GM19239 (cell line): Measurements from ENCODE around the gene NPIPA1.
"Not testable (repeated sequence)": the region's sequence is repeated elsewhere in the genome, so short reads cannot be mapped to it uniquely, and the experiment has no call there.

Source experiments
- DNase-seq: peaks from one replicate; pipeline ENCODE4 v3.0.0; 2011; ENCODE audit warnings: low spot score; ENCODE audit not compliant: insufficient read length
- FAIRE-seq: peaks from 2 replicates; lab custom pipeline; 2011; peaks lifted over from hg19 to GRCh38; lab: Jason Lieb, UNC

Gene NPIPA1

DNA sequence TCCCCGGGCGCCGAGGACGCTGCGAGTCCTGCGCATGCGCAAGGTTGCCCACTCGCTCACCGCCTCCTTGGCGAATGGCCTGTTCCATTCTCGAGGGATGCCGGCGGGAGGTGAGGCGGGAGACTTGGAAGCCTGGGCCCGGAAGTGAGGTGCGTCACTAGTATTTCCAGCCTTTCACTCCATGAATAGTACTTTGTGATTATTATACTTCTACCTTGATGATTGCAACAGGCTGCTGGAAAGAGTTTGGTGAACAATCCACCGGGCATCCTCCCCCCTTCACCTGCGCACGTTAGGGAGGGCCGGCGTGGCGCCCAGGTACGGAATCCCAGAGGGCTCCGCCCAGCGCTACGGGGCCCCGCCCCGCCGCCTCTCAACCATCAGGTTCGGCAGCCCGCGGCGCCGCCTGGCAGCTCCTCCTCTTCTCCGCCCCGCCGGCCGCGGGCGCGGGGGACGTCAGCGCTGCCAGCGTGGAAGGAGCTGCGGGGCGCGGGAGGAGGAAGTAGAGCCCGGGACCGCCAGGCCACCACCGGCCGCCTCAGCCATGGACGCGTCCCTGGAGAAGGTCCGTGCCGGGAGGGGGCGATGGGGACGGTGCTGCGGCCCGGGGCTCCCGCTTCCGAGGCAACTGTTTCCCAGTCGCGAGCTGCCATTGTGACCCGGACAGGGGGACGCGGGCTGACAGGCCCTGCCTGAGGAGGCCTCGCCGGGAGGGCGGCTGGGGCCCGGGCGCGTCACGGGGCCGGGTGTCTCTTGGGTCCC lies 37.6 kb downstream of the NPIPA1 start, which contains the start of gene PDXDC1:
PDXDC1 (plus strand) TSS at position 371 of the 762 bp plus-strand sequence; CDS start at position 545, 174 bp downstream.
- FAIRE-seq (peak; percentile 37), DNase-seq (peak; percentile 85)

DNA sequence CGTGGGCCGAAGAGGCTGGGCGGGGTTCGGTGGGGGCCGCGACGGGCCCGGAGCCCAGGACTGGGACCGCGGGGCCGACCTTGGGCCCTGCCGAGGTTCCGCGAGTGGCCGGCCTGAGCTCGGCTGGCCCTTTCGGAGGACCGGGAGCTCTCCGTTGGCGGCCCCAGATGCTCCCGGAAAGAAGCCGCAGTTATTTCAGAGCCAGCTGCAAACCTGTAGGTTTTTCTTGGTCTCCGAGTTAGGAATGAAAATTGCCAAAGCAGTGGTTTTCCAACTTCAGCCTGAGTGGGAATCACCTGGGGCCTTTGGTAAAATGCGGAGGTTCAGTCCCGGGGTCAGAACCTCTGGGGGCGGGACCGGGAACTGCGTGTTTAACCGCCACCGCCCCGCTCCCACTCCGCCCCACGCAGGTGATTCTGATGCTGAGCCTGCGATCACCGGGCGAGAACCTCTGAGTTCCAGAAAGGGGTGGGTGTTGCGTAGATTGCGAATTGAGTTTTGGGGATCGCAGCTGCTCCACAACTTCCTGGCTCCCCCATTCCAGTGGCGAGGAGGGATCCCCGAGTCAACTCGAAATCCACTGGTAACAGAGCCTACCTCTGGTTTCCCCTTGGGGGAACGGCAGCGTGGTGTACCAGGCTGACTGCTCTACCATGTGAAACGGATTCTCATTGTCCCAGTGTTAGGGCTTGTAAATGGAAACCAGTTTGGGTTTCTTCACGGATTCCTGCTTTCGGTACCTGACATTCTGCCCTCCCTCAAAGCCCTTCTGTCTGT lies 38.4 kb downstream of the NPIPA1 start:
- DNase-seq, FAIRE-seq: not testable (repeated sequence)

DNA sequence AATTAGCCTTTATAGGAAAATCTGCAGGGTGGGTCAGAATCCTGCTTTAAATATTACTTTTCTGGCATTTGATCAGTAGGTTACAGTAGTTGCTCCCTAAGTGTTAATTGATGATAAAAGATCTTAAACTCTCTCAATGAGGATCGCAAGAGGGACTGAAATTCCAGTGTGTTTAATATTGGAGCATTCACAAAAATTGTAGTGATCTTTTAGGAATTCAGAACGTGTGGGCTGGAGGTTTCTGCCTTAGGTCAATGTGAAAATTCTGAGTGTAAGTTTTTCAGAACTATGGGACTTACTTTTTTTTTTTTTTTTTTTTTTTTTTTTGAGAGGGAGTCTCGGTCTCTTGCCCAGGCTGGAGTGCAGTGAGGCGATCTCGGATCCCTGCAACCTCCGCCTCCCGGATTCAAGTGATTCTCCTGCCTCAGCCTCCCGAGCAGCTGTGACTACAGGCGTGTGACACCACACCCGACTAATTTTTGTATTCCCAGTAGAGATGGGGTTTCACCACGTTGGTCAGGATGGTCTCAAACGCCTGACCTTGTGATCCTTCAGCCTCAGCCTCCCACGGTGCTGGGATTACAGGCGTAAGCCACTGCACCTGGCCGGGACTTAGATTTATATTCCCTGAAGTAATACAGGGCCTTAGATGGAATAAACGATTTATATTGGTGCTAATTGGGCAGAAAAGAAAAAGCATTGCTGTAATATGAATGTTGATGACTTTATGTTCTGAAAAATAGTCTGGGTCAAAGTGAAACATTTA lies 39.9 kb downstream of the NPIPA1 start:
- not testable (repeated sequence) for DNase-seq, FAIRE-seq

DNA sequence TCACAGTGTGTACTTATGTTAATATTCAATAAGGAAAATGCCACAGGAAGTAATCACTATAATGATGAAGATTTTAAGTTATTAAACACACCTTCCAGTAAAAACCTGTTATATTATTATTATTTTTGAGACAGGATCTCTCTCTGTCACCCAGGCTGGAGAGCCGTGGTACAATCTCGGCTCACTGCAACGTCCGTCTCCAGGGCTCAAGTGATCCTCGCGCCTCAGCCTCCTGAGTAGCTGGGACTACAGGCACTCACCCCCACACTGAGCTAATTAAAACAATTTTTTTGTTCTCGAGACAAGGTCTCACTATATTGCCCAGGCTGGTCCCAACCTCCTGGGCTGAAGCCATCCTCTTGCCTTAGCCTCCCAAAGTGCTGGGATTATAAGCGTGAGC lies 41.0 kb downstream of the NPIPA1 start:
- FAIRE-seq, DNase-seq: not testable (repeated sequence)

DNA sequence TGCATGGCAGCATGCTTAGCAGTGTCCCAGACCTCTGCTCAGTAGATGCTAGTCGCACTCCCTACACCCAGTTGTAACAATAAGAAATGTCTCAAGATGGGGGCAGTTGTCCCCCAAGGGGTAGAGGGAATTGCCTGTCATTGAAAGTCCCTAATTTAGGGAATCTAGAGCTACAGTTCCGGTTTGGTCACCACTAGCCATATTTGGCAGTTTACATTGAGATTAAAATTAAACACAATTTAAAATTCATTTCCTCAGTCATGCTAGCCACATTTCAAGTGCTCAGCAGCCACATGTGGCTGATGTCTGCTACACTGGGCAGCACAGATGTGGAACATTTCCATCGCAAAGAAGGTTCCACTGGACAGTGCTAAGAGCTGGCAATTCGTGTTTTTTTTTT lies 41.7 kb downstream of the NPIPA1 start:
- DNase-seq, FAIRE-seq: not testable (repeated sequence)

- DNase-seq, FAIRE-seq: not testable (repeated sequence)
Observed at GRCh38 chr16:14981234-14981633, 44.0 kb downstream of the NPIPA1 start.

GRCh38 chr16:14982521-14982920 lies 45.3 kb downstream of the NPIPA1 start:
- not testable (repeated sequence) for DNase-seq, FAIRE-seq

GRCh38 chr16:14988092-14988491 lies 50.8 kb downstream of the NPIPA1 start:
- FAIRE-seq: not testable (repeated sequence)

DNA sequence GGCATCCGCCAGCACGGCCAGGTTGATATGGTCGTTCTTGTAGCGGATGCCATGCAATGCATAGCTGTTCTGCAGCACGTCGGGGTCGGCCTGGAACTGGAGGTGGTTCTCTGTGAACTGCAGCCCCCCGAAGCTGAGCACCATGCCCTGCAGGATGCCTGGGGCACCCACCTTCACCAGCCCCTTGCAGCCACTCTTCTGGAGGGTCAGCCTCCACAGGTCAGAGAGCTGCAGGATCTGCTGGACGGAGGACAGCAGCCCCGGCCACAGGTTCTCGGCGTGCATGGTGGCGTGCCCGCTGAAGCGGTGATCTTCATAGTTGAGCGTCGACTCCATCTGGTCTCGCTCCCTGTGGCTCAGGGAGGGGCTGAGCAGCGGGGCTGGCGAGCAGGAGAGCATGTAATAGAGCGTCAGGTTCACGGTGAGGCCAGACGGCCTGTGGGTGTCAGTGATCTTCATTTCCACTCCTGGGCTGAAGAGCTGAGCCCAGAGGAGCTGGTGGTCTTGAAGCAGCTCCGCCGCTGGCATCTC lies 51.5 kb downstream of the NPIPA1 start:
- not testable (repeated sequence) for FAIRE-seq, DNase-seq

More at GRCh38 chr16:14988092-14988491, 50.8 kb downstream of the NPIPA1 start:
- not testable (repeated sequence) for DNase-seq

GRCh38 chr16:14989291-14990281 lies 52.3 kb downstream of the NPIPA1 start:
- FAIRE-seq, DNase-seq: not testable (repeated sequence)

DNA sequence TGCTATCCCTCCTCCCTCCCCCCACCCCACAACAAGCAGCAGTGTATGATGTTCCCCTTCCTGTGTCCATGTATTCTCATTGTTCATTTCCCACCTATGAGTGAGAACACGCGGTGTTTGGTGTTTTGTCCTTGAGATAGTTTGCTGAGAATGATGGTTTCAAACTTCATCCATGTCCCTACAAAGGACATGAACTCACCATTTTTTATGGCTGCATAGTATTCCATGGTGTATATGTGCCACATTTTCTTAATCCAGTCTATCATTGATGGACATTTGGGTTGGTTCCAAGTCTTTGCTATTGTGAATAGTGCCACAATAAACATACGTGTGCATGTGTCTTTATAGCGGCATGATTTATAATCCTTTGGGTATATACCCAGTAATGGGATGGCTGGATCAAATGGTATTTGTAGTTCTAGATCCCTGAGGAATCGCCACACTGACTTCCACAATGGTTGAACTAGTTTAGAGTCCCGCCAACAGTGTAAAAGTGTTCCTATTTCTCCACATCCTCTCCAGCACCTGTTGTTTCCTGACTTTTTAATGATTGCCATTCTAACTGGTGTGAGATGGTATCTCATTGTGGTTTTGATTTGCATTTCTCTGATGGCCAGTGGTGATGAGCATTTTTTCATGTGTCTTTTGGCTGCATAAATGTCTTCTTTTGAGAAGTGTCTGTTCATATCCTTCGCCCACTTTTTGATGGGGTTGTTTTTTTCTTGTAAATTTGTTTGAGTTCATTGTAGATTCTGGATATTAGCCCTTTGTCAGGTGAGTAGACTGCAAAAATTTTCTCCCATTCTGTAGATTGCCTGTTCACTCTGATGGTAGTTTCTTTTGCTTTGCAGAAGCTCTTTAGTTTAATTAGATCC lies 56.3 kb downstream of the NPIPA1 start:
- not testable (repeated sequence) for FAIRE-seq, DNase-seq

GRCh38 chr16:14996702-14997101 lies 59.5 kb downstream of the NPIPA1 start:
- not testable (repeated sequence) for DNase-seq, FAIRE-seq

DNA sequence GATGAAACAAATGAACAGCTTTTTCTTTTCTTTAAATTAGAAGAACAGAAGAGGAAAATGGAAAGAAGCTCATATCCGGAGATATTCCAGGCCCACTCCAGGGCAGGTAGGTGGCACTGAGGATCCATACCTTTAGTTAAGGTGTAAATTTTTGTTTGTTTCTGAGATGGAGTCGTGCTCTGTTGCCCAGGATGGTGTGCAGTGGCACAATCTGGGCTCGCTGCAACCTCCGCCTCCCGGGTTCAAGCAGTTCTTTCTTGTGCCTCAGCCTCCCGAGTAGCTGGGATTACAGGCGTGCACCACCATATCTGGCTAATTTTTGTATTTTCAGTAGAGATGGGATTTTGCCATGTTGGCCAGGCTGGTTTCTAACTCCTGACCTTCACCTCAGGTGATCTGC lies 61.1 kb downstream of the NPIPA1 start:
- not testable (repeated sequence) for FAIRE-seq, DNase-seq

- FAIRE-seq, DNase-seq: not testable (repeated sequence)
Observed at GRCh38 chr16:14999845-15000244, 62.6 kb downstream of the NPIPA1 start.
